HG03442 (cell line): Measurements from ENCODE around the gene GJB6.

Experiments used
- ATAC-seq: cut with Tn5 transposase; IDR thresholded peaks from one replicate; pipeline ENCODE4 v1.9.1; 2021; ENCODE audit warnings: mild to moderate bottlenecking, moderate library complexity; ENCODE audit not compliant: unreplicated experiment

GJB6 gene

DNA sequence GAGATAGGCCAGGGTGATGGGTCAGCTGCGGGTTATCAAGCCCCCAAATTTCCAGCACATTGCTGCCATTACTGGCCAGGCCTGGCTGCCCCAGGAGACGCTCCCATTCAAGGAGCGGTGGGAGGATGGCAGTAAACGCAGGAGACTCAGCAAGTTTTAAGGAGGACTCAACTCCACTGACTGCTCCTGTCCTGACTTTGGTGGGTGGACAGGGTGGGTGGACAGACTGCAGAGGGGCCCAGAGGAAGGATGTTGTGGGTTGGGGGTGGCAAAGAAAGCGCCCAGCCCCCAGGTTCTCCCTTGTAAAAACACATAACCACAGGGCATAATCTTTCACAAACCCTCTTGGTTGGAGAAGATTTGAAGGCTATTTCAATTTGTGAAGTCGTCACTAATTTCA, 4.4 kb downstream of the GJB6 start:
- ATAC-seq = no peak

GRCh38 chr13:20227288-20227687, 4.8 kb downstream of the GJB6 start:
- ATAC-seq = no peak

DNA sequence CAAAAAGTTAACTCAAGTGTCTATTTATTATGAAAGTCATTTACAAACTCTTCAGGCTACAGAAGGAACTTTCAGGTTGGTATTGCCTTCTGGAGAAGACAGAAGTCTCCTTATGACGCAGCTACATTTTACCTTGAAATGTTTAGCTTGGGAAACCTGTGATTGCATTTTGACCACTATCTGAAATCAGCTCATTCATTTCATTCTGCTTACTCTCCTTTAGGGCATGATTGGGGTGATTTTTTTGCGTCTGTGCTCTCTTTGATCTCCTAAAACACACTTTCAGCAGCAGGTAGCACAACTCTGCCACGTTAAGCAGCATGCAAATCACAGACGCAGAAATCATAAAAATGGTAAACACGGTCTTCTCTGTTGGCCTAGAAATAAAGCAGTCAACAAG, 9.6 kb downstream of the GJB6 start:
- no peak for ATAC-seq

DNA sequence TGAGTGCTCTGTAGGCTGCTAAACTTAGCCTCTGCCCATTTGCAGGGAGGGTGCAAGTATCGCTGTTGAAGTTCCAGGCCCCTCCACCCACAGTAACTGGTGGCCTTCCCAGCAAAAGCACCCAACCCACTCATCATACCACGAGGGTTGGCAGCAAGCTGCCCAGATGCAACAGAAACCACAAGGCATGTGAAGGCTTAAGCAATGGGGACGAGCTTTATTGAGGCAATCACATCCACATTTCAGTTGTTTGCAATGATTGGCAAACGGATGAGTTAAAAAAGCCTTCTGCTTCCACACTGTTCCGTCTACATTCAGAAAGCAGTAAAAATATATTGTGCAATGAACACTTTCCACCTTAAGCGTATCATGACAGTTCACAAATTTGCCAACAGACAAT, 10.3 kb downstream of the GJB6 start:
- no peak for ATAC-seq

- no peak for ATAC-seq
Observed at GRCh38 chr13:20219577-20219976, 12.5 kb downstream of the GJB6 start.

DNA sequence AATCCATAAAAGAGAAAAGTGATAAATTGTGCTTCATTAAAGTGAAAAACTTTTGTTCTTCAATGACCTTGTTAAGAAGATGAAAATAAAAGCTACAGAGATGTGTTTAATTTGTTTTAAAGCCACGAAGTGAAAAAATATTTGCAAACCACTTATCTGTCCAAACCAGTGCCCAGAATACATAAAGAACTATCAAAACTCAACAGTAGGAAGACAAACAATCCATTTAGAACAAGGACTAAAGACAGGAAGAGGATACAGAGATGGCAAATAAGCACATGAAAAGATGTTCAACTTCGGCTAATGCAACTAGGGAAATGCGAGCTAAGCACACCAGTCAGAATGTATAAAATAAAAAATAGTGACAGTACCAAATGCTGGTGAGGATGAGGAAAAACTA, 15.0 kb downstream of the GJB6 start:
- no peak for ATAC-seq

DNA sequence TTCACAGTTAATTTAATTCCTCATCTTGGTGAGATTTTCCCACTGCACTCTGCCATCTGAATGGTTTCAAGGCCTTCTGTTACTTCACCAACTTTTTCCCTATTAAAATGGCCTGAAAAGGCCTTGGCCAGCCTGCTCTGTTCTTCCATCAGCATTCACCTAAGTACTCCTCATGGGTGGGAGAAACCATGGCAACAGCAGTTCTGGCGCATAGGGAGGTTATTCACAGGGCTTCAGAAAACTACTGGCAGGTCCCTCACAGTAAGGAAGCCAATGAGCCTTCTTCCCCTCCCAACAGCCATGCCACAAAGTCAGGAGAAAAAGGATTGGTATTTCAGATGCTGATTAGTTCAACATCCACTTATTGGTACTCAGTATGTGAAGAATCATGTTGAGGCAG, 22.2 kb downstream of the GJB6 start:
- no peak for ATAC-seq

DNA sequence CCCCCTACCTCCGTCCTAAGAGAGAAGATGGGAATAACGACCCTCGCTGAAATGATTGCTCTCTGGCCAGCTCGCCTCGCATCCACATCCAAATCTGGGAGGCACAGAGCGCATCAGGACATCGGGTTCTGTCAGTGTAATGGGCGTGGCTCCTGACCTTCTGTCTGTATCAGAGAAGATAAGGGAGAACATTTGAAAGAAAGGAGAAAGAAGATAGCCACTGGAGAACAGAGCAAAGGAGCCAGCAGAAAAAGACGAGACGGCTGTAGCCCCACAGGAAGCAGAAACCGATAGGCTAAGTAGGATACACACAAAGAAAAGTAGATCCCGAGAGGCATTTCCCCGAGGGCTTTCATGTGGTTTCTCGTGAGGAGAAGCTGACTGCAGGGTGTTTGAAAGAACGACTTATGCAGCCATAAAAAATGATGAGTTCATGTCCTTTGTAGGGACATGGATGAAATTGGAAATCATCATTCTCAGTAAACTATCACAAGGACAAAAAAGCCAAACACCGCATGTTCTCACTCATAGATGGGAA, 25.4 kb downstream of the GJB6 start:
- ATAC-seq = no peak

- ATAC-seq = no peak
Observed at GRCh38 chr13:20206065-20206697, 25.9 kb downstream of the GJB6 start.

GRCh38 chr13:20198781-20199180, 33.3 kb downstream of the GJB6 start:
- no peak for ATAC-seq

DNA sequence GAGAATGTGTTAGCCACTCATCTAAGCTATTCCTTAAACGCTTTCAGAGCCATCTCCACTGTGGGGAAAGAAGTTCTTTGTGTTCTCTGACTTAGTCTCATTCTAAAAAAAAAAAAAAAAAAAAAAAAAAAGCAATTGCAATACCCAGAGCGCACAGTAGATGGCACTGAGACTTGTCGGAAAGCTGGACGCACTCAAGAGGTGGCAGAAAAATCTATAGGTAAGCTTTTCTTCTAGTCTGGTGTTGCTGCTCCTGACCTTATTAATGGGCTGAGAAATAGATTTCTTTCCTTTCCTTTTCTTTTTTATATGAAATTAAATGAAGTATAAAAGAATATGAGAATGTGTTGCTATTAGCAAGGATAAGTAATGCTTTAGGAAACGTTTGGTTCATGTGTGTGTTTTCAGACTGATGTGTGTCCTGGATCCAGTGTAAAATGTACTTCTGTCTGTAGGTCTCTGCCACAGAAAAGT, 34.7 kb downstream of the GJB6 start:
- no peak for ATAC-seq

GRCh38 chr13:20195801-20196200, 36.3 kb downstream of the GJB6 start:
- no peak for ATAC-seq

- ATAC-seq = no peak
Observed at GRCh38 chr13:20193907-20194631, 38.0 kb downstream of the GJB6 start.

DNA sequence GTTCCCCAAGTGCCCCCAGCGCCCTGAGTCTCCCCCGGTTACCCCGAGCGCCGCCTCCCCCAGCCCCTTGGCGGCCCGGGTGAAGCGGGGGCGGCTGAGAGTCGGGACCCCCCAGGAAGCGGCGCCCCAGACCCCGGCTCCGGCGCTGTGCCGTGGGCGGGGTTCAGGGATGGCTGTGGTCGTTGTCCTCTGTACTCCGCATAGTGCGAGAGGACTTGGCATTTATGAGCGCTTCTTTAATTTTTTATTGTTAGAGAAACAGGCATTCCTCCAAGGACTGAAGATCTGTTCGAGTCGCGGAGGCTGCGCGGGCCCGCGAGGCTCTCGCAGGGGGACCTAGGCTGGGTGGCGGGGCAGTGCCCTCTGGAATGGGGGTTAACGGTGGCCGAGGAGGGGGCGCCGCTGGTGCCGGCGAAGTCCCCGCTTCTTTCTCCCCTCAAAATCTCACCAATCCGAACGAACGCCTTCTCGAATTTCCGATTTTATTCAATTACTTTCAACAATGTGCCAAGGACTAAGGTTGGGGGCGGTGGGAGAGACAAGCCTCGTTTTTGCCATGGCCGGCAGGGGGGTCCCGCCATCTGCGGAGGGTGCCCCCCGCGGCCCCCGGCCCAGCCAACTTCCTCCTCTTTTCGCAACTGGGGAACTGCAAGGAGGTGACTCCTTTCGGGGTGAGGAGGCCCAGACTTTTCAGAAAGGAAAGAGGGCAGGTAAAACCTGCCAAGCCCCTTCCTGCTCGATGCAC, 38.8 kb downstream of the GJB6 start:
- no peak for ATAC-seq

- no peak for ATAC-seq
Observed at GRCh38 chr13:20192836-20193161, 39.3 kb downstream of the GJB6 start, which contains the start of gene GJB2. Gene GJB2, minus strand, starts transcription at chr13:20192938. Its CDS starts 3,357 bp downstream, at chr13:20189581.

DNA sequence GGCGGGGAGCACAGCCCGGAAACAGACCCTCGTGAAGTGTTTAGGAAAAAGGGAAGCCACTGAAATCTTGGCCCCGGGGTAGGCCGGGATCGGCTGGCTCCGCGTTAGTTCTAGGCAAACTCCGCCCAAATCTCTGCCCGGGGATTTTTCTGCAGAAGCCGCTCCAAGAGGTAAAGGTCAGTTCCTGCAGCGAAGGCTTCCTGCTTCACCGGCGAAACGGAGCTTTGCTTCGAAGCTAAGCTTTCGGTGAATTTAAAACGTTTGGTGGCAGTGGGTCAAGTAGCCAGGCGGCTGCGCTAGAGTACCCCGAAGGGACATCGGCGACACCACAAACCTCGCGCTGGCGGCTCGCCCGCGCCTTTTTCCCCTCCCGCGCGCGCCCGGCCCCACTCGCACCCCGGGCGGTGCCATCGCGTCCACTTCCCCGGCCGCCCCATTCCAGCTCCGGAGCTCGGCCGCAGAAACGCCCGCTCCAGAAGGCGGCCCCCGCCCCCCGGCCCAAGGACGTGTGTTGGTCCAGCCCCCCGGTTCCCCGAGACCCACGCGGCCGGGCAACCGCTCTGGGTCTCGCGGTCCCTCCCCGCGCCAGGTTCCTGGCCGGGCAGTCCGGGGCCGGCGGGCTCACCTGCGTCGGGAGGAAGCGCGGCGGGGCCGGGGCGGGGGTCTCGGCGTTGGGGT, 39.8 kb downstream of the GJB6 start:
- ATAC-seq = no peak

DNA sequence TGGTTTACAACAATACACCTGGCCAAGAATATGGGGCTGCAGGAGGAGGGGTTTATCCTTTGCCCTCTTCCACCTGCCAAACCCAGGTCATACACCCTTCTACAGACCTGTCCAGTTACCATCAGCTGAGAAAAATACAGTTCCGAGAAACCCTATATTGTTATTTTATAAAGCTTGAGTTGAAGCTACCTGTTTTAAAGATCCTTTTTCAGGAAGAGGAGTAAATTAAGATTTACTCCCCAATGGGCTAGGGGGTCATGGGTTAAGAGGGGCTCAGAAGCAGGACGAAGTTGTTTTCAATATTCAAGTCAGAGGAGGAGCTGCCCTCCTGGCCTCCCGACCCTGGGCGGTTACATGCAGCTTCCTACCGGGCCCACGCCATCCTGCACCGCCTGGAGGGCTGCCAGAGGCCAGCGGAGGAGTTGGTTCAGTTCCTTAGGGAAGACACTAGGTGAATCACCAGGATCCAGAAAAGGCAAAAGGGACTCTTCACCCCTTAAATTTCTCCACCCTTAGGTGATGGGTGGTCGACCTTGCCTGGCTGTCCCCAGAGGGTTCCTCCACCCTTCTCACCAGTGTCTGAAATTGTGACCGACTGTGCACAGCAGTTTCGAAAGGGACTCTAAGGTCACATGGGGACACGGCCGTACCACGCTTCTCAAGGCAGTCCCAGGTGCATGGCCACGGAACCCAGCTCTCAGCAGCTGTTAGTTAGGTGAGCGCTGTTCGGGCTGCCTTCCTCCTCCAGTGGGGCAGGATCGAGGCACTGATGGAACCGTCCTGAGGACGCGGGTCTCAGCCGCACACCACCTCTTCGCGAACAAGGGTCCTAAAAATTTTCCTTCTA, 40.6 kb downstream of the GJB6 start:
- no peak for ATAC-seq

- no peak for ATAC-seq
Observed at GRCh38 chr13:20190481-20191310, 41.4 kb downstream of the GJB6 start.

DNA sequence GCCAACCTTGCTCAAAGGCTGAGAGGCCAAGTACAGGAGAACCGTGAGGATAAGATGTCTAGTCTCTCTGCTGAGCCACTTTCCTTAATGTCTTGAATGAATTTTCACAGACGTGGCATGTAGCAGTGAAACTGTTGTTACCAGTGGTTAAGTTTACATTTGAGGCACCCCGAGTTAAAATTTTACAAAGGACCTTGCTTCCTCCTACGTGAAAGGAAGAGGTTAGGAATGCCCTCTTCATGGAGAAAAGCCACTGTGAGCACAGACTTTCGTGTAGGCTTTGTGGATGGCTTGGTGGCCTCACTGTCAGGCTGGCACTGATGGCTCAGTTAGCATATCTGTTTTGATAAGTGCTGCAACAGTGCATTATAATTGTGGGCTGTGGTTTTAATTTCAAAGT, 42.0 kb downstream of the GJB6 start:
- ATAC-seq = no peak
